Epithelial cell of esophagus (primary cell): ENCODE results near the gene FAM163A.

Source experiments
- DNase-seq: peaks from one replicate; pipeline ENCODE4 v3.0.0; 2010; ENCODE audit warnings: low read depth
- H3K4me3 ChIP-seq: 2 replicates; pipeline ENCODE4 v1.5.1; 2011; ENCODE audit warnings: mild to moderate bottlenecking, low read length, control low read depth
- TF ChIP-seq, protein P1 (sequence below): IDR thresholded peaks from 2 replicates; pipeline ENCODE4 v1.5.1; 2011; ENCODE audit warnings: low read depth, mild to moderate bottlenecking, low read length, control low read depth, inconsistent platforms; ENCODE audit not compliant: insufficient read depth; ENCODE audit errors: missing control alignments

Gene FAM163A

DNA sequence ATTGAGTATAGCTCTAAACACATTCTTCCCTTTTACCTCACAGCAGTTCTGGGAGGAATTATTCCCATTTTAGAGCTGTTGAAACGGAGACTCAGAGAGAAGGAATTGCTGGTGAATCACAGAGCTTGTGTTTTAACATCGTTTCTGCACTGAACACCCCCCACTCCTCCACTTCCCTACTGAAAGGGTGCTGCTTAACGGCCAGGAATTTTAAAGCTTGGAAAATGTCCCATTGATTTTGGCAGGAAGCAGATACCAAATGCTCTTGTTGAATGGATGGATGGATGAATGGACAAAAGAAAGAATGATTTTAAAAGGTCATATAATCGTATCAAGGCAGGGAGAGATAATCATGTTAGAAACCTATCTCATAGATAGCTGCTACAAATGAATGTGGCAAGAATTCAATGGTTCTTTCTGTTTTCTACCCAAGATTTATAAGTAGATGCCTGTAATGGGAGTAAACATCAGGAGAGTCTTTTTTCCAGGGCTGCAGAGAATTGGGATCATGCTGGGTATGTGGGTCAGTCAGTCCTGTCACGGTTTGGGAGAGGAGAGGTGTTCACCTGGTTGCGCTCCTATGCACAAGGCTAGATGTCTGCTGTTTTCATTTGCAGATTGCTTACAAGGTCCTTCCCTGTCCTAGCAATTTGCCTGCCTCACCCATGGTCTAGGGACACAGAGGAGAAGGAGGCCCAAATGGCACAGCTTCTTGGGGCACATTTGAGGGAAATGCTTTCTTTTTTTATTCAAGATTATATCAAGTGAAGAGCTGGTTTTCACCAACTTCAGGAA lies 19.0 kb downstream of the FAM163A start:
- DNase-seq = no peak
- TF ChIP-seq, protein P1, sequence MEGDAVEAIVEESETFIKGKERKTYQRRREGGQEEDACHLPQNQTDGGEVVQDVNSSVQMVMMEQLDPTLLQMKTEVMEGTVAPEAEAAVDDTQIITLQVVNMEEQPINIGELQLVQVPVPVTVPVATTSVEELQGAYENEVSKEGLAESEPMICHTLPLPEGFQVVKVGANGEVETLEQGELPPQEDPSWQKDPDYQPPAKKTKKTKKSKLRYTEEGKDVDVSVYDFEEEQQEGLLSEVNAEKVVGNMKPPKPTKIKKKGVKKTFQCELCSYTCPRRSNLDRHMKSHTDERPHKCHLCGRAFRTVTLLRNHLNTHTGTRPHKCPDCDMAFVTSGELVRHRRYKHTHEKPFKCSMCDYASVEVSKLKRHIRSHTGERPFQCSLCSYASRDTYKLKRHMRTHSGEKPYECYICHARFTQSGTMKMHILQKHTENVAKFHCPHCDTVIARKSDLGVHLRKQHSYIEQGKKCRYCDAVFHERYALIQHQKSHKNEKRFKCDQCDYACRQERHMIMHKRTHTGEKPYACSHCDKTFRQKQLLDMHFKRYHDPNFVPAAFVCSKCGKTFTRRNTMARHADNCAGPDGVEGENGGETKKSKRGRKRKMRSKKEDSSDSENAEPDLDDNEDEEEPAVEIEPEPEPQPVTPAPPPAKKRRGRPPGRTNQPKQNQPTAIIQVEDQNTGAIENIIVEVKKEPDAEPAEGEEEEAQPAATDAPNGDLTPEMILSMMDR = no peak
- H3K4me3 ChIP-seq = no peak overlapping the region

DNA sequence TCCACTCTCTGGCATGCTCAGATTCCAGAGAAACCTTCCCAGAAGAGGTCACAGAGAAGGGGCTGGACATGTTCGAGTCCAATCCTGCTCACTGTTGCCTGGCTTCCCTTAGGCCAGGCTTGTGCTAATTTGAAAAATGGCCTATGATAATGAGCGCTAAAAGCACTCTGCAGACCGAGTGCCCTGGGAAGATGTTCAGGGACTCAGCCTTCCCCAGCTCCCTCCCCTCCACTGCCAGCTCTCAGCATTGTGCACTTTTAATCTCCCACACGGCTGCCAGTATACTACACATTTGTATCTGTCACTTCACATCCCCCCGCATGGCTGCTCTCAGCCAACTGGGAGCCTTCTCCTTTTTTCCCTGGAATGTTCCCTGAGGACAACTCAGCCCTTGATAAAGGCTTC lies 24.1 kb downstream of the FAM163A start:
- H3K4me3 ChIP-seq = no peak overlapping the region
- DNase-seq = no peak
- TF ChIP-seq, protein P1 = no peak

DNA sequence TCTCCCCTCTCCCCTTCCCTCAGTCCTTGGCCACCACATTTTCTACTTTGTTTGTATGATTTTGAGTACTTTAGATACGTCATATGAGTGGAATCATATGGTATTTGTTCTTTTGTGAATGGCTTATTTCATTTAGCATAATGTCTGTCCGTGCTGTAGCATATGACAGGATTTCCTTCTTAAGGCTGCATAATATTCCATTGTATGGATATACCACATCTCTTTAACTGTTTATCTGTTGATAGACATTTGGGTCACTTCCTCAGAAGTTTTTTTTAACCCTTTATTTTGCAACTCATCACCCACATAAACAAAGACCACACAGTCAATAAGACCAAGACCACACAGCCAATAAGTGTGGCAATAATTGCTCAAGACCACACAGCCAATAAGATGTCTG lies 24.9 kb downstream of the FAM163A start:
- no peak overlapping the region for H3K4me3 ChIP-seq
- DNase-seq = no peak
- TF ChIP-seq, protein P1 = no peak

DNA sequence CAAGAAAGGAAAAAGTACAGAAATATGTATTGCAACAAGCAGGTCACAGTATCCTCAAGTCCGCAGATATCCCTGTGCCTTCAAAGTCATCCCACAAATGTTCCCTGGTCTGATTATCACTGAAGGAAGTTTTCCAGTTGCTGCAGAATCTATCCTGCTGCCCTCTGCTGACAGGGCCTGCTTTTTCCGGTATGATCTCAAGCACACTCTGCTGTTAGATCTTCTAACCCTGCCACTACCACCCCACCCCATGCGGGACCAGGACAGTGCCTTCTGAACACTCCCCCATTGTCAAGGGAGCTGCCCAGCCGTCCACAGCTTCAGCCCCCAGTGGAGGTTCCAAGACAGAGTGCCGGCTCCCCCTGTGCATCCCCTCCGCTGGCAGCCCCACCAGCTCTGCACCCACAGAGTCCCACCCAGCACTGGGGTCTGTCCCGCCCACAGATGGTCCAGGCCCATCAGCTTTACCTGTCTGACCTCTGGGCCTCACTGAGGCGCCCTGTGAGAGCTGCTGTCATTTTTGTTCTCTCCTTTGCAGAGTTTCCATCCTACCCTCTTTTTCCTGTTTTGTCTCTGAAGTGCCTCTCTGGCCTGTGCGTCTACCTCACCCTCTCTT lies 27.9 kb downstream of the FAM163A start:
- no peak for DNase-seq
- no peak overlapping the region for H3K4me3 ChIP-seq
- TF ChIP-seq, protein P1 = no peak

DNA sequence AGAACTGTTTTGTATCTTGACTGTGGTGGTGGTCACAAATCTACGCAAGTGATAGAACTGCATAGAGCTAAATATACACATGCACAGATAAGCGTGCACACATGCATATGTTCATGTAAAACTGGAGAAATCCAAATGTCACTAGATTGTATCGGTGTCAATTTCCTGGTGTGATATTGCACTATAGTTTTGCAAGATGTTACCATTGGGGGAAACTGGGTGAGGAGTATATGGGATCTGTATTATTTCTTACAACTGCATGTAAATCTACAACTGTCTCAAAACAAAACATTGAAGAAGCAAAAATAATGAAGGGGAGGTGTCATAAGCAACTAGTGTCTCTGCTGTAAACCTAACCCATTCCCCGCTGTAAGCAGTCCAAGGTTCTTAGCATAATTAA lies 30.2 kb downstream of the FAM163A start:
- no peak overlapping the region for H3K4me3 ChIP-seq
- DNase-seq = no peak
- TF ChIP-seq, protein P1 = no peak

DNA sequence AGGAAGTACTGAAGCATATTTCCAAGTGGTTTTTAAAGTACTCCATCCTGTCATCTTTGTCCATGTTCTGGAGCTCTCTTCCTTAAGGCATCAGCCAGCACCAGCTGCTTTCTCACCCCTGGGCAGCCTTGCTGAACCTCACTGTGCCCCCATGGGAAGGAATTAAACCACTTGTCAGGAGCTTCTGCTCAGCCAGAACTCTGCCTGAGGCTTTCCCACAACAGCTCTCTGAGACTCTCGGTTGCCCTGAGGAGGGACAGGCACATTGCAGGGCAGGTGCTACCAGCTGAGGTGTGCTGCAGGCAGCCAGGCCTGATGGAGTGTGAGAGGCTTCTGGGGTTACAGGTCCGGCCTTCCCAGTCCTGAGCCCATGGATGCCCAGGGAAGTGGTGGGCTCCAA lies 30.9 kb downstream of the FAM163A start:
- TF ChIP-seq, protein P1 = no peak
- no peak for DNase-seq
- no peak overlapping the region for H3K4me3 ChIP-seq
